ENCODE data around the gene RNF26. TPM values are rescaled to one million over a fixed set of nuclear protein-coding genes. Genes with fewer than 3 reads are reported as not detected.

The RNF26 gene
- total RNA-seq, 2 experiments from 2014 or later, result 32.8 to 33.7 TPM

DNA sequence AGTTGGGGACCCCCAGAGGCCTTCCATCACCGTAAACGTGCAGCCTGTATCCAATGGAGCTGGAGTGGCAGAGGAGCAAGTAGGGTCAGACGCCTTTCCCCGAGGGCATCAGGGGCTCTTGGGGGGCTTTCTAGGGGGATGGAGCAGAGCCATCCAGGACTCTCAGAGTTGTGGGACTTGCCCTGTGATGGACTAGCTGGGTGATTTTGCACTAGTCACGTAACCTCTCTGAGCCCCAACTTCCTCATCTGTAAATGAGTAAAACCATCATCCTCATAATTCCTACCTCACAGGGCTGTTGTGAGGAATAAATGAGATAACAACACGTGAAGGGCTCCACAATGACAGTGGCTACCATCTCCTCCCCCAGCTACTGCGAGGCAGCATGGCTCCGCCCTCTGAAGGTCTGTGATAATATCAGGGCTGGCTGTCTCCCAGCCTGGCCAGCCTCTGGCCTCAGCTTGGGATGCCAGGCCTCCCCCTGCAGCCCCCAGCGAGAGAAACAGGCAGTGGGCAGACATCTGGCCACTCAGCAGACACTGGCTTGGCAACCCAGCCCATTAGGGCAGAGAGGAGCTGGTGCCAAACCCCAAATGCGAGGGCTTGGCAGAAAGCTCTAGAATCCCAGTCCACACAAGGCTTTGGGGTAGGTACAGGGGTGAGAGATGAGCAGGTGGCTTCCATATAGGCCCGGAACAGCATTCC is 40.5 kb downstream of the RNF26 start:
- ChIA-PET CTCF (interaction anchor here (0.9 to 3.1 kb wide), 9 partner anchors 10 to 178 kb away, joined by 3 to 54 read pairs (median 4); no protein-coding TSS in a partner anchor), POLR2A (no interaction called here)

DNA sequence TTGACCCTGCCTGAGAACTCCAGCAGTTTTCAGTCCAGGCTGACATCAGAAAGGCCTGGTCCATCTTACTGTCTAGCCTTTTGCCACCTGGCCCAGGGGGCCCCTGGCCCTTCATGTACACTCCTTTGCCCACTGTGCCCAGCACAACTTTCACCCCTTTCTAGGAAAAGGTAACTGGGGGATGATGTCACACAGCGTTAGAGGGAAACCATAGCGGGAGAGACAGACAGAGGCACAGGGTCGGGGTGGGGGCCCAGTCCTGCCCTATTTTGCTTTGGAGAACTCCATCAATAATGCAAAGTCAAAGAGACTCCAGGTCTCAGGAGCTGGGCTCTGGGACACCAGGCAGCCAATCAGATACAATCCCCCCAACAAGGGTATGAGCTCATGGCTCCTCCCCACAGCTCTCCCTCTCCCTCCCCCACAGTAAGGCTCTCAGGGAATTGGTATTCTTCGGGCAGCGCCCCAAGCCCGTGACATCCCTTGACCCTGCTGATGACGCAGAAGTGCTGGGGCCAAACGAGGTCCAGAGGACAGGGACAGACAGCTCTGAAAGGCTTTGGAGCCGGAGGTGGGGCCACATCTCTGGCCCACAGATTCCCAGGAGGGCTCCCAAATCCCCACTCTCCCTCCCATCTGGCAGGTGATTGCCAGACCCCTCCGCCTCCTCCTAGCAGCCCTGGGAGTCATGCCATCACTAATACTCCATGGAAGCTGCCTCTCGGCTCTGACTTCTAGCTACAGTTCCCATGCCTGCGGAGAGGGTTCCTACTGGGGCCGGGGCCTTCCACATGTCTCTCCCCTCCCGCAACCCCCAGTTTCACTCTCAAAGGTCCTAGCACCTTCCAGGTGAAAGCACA is 41.2 kb downstream of the RNF26 start:
- POLR2A ChIA-PET, result no interaction called here
- CTCF ChIA-PET, result interaction anchor here (1.2 to 4.4 kb wide), 7 partner anchors 11 to 99 kb away, joined by 4 to 54 read pairs (median 10); no protein-coding TSS in a partner anchor

DNA sequence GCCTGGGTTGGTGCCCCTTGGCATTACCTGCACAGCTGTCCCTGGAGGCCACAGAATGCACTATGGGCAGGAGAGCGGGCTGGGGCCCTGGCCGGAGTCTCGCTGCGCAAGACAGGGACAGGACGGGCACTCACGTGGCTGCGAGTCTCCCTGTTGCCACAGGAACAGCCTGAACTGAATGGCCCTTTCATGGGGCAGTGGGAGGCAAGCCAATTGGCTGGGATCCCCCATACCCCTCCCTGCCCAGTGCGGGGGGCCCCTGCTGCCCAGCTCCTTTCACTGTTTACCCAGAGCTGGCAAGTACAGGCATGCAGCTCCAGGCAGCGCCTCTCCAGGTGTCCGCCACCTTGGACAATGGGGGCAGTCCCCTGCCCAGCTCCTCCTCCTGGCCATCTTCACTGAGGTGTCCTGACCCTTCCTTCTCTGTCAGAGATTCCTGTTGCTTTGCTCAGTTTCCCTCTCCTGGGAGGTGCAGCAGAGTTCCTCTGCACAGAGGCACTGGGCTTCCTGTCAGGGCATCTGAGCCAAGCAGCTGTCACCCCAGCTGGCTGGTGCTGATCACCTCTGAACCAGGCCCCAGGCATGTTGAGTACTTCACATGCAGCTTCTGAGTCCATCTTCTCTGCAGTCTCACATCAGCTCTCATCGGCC is 42.0 kb downstream of the RNF26 start:
- POLR2A ChIA-PET, result no interaction called here
- CTCF ChIA-PET, result interaction anchor here (1.2 to 4.4 kb wide), 3 partner anchors 15 to 99 kb away, joined by 5 to 29 read pairs (median 9); no protein-coding TSS in a partner anchor

DNA sequence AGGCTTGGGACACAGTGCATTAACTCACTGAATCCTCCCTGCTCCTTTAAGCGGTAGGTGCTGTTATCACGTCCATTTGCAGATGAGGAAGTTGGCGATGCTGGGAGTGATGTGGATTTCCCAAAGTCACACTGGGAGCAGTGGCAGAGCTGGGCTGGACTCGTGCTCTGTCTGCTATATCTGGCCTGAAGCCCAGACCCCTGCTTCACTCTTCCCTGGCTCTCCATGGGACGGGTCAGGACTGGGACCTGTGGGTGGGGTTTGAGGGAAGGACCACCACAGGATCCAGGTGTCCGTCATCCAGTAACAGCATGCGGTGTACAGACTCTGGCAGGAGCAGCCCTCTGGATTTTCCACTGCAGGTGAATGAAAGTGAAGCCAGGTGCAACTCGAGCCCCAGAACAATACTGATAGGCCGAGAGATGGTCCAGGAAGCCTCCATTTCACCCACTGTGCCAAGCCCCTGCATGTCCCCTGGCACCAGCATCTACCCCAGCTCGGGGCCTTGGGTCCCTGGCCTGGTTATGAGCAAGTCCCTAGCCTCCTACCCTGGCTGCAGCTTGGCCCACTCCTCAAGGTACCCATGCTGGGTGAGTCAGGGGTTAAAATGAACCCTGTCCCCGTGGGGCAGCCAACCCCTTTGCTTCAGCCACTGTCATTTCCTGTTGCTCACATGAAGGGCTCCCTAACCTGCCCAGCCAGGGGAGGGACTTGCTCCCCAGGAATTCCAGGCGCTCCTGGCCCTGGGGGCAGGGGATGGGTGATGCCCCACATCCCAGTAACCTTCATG is 43.0 kb downstream of the RNF26 start:
- ChIA-PET CTCF (interaction anchor here (1.2 to 4.4 kb wide), 2 partner anchors 16 to 21 kb away, joined by 5 to 29 read pairs; no protein-coding TSS in a partner anchor), POLR2A (no interaction called here)

DNA sequence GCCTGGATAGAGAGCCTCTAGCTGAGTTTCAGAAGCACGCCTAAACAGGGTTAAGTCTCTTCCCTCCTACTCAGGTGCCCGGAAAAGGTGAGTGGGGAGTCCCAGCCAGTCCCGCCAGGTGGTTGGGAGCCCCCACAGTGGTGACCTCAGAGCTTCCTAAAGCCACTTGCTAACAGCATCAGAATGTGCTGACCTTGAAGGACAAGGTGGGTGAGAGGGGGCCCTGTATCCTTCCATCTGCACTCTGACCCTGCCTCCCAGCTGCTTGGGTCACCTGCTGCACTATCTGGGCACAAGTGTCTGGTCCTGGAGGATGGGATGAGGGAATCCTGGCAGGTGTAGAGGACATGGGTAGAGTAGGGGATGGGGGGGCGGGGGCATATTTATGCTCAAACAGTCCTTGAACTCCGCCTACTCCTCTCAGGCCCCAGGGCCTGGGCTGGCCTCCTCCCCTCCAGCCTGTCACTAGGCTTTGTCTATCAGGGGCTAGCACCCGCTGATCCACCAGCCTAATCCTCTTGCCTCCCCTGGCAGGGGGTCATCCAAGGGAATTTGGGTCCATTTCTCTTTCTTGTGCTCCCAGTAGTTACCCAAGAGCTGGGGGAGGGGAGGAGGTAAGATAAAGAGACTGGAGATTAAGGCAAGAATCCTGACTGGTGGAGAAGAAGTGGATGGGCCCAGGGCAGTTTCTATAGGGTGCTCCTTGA is 43.8 kb downstream of the RNF26 start:
- ChIA-PET POLR2A (no interaction called here), CTCF (interaction anchor here (0.7 to 4.4 kb wide), 4 partner anchors 10 to 40 kb away, joined by 3 to 29 read pairs (median 6); no protein-coding TSS in a partner anchor)

DNA sequence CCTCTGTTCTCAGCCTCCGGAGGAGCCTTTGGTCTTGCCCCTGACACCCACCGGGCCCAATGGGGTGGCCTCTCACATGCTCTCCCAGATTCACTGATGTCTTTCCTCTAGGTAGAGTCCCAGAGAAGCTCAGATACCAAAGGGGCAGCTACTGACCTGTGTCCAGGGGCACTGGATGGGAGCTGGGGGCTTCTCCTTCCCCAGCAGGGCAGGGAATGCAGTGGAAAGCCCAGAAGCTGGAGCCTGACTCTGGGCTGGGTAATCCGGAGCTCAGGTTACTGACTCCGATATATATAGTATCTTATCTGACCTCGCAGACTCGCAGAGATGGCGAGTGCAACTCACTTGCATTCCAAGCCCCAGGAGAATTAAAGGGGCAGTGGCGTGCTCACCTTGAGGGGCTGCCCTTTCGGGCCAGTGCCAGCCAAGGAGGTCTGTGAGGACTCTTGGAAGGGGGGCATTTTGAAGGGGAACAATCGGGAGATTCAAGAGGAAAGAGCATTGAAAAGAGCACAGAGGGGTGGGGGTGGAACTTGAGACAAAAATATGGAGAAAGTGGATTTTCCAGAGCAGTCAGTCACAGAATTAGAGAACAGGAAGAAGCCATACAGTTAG is 44.6 kb downstream of the RNF26 start:
- CTCF ChIA-PET, result interaction anchor here (0.7 to 4.4 kb wide), 5 partner anchors 11 to 96 kb away, joined by 3 to 29 read pairs (median 5); no protein-coding TSS in a partner anchor

DNA sequence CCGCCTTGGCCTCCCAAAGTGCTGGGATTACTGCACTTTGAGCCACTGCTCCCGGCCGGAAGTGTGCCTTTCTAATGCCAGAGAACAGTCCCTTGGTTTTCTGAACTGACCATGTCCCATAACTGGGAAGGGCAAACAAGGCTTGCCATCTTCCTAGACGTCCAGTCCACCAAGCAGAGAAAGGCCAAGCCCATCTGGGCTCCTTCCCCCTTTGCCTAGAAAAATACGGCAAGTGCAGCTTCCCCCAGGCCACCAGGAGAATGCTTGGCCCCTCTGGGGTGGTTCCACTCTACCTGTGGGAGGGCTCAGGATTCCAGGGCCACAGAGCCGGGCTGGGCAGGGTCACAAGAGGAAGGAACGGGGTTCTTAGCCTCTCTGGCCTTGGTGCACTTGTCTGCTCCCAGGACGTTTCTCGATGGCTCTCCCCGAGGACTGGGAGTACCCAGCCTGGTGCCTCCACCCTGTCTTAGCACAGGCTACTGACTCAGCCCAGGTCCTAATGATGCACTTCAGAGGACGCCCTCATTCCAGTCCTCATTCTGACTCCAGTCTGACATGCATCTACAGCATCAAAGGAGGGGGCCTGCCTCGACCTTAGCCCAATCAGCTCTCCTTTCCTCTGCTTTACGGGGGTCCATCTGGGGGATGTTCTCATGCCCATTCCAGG is 46.0 kb downstream of the RNF26 start:
- ChIA-PET POLR2A (no interaction called here), CTCF (interaction anchor here (0.9 to 3.1 kb wide), 5 partner anchors 12 to 94 kb away, joined by 3 to 38 read pairs (median 10); no protein-coding TSS in a partner anchor)

More for the DNA sequence above, 44.6 kb downstream of the RNF26 start:
- POLR2A ChIA-PET, result no interaction called here

DNA sequence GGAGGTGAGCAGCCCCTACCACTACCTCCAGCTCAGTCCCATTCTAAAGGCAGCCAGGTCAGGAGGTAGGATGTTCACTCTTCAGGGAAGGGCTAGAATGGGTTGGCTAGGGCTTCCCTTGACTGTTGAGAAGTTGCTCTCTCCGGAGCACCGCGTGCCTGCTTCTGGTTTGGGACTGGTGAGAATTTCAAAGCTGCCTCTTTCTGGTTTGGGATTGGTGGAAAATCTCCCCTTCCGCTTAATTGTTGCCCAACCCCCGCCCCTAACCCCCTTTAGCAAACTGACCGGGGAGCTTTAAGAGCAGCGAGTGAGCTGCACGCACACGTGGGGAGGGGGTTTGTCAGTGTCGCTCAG is 46.5 kb downstream of the RNF26 start:
- ChIA-PET POLR2A (no interaction called here), CTCF (interaction anchor here (0.7 to 3.1 kb wide), 10 partner anchors 9 to 100 kb away, joined by 3 to 38 read pairs (median 3); partner anchors contain the start of gene C1QTNF5)

DNA sequence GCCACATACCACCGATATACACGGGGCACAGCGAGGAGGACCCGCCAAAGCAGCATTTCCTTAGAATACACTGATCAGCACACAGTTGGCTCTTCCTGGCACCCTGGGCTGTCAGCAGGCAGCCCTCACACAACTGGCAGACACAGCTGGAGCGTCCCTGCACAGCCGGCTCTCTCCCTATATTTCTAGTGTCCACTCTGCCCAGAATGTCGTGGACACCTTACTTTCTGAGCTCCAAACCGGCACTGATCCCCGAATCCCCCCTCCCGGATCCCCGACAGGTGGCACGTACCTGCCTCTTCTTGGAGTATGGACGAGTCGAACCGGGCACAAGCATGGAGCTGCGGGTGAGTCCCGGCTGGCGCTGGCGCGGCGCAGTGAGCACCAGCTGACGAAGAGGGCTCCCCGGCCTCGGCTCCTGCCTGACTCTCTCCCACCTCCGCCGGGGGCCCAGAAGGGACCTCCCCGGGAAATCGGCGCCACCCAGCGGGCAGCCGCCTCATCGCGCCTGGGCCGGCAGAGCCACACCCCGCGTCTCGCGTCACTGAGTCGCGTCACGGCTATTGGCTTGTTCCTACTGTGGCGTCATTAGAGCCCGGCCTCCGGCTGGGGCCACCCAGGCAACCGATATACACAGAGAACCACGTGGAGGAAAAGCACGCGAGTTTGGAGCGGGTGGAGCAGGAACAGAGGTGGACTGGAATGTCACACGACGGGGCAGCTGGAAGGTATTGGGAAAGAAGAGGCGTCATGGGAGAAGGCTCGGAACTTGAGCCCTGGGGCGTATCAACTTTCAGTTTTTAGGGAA is 47.1 kb downstream of the RNF26 start, which contains the start of gene USP2:
TSS of gene USP2 (minus strand) at position 510 of the 808 bp plus-strand sequence. CDS start 8,210 bp downstream, outside the sequence.
- ChIA-PET POLR2A (no interaction called here), CTCF (interaction anchor here (0.7 to 3.1 kb wide), 12 partner anchors 10 to 99 kb away, joined by 3 to 38 read pairs (median 3); partner anchors contain the start of gene C1QTNF5)

DNA sequence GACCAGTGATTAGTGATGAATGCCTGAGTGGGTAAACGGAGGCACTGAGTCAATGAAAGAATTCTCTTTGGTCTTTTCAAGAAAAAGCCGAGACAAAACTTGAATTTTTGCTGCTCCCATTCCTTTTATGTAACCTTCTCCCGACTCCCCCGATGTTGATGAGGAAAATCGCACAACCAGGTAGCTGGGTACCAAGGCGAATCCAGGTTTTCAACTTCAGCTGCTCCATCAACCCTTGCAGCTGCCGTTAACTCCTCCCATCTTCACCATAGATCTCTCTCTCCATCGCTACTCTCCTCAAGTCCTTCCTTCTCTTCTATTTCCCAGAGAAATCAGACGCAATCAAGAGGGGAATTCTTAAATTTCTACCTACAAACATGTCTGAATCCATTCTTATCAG is 47.8 kb downstream of the RNF26 start:
- CTCF ChIA-PET, result interaction anchor here (0.9 to 3.1 kb wide), 7 partner anchors 11 to 93 kb away, joined by 3 to 38 read pairs (median 9); no protein-coding TSS in a partner anchor
- POLR2A ChIA-PET, result no interaction called here

DNA sequence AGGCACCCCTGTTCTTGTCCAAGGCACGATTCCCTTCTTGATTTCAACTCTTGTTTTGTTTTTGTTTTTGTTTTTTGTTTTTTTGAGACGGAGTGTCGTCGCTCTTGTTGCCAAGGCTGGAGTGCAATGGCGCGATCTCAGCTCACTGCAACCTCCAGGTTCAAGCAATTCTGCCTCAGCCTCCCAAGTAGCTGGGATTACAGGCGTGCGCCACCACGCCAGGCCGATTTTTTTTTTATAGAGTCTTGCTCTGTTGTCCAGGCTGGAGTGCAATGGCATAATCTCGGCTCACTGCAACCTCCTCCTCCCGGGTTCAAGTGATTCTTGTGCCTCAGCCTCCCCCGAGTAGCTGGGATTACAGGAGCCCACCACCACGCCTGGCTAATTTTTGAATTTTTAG is 48.2 kb downstream of the RNF26 start:
- CTCF ChIA-PET, result interaction anchor here (1.6 to 3.1 kb wide), 4 partner anchors 11 to 92 kb away, joined by 3 to 38 read pairs (median 8); no protein-coding TSS in a partner anchor
- POLR2A ChIA-PET, result interaction anchor here (1.2 kb wide), 1 partner anchor 92 kb away, joined by 3 read pairs; no protein-coding TSS in a partner anchor

DNA sequence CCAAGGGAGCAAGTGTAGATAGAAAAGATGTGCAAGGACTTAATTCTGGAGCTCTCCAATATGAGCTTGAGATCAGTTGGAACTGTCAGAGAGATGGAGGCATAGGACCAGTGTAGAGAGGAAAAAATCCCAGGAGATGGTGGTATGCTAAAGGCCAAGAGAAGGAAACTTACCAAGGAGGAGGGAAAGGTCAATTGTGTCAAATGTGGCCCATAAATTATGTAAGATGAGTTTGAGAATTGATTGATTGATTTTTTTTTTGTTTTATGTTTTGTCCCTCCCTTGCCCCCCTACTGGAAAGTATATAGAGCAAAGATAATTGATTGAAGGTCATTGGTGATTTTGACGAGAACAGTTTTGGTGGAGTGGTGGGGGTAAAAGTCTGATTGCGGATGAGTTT is 50.0 kb downstream of the RNF26 start:
- ChIA-PET POLR2A (no interaction called here), CTCF (interaction anchor here (1.3 to 1.5 kb wide), 2 partner anchors 10 to 90 kb away, joined by 4 to 5 read pairs; no protein-coding TSS in a partner anchor)
